ENCODE measurements around the gene RPL39L.

DNA sequence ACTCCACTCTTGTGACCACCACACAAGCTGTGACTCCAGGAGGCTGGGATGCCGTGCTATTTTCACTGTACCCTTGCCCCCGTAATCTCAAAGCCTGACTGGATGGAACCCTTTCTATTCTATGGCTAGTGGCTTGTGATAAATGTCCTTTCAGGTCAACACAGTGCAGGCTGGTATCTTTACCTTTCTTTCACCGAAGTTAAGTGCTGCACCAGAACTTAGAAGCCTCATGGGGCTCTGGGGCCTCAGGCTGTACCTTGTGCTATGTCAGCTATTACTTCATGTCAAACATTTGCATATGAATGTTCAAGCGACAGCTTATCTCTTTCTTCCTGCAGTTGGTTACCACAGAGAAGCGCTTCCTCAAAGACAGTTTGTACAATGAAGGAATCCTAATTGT is 66.8 kb downstream of the RPL39L start:
- TF ChIP-seq FOXK2 (IDR thresholded peaks at IDR 0.05): no peak
- no peak for TF ChIP-seq HDGF (IDR thresholded peaks at IDR 0.05; ENCODE audit: borderline replicate concordance)
- TF ChIP-seq ZNF384 (IDR thresholded peaks at IDR 0.05): no peak
- TF ChIP-seq FOXA1 (IDR thresholded peaks at IDR 0.05): no peak
- TF ChIP-seq FOXM1 (IDR thresholded peaks at IDR 0.05; ENCODE audit: borderline replicate concordance): no peak
- no peak for TF ChIP-seq SP1 (IDR thresholded peaks at IDR 0.05)
- TF ChIP-seq BHLHE40 (IDR thresholded peaks at IDR 0.05; ENCODE audit: borderline replicate concordance): no peak
- no peak for TF ChIP-seq ARNT (IDR thresholded peaks at IDR 0.05)

Data from HEK293T (cell line).